HG03469 (cell line): Measurements from ENCODE around the gene PCSK2.

ENCODE experiments used
- ATAC-seq: cut with Tn5 transposase; IDR thresholded peaks from one replicate; pipeline ENCODE4 v1.9.1; 2021; ENCODE audit warnings: mild to moderate bottlenecking, moderate library complexity, moderate number of reproducible peaks; ENCODE audit not compliant: unreplicated experiment

The PCSK2 gene

DNA sequence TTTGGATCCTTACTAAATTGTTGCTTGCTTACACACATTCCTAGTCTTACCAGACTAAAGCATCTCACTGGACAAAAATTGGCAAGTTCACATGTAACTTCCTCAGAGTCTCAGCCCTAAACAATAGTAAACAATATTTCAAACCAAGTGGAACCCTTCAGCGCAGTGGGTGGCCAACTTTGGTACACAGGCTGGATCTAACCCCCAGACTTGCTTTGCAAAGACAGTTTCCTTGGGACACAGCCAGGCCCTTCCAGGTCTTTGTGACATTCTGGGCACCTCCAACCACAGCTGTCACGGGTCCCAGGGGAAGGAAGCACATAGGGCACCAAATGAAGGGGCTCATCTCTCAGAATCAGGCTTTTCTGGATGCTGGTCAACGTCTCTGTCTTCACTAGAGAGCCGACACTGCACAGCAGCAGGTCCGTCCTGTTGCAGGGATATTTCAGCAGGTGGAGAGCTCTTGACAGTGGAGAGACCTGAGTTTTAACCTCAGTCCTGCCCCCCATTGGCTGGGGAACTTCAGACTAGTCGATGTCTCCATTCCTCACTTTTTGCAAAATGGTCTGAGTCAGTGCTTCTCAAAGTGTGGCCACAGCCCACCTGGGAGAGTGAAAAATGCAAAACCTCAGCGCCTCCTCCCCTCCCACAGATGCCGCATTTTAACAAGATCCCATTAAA, 212.9 kb downstream of the PCSK2 start:
- no peak for ATAC-seq

DNA sequence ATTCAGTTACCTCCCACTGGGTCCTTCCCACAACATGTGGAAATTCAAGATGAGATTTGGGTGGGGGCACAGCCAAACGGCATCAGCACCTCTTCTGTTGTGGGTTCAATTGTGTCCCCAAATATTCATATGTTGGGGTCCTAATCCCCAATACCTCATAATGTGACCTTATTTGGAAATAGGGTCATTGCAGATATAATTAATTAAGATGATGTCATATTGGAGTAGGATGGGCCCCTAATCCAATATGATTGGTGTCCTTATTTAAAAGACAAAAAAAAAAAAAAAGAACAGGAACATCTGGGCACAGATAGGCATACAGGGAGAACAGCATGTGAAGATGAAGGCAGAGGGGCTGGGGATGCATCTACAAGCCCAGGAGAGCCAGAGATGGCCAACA, 214.9 kb downstream of the PCSK2 start:
- ATAC-seq = no peak

DNA sequence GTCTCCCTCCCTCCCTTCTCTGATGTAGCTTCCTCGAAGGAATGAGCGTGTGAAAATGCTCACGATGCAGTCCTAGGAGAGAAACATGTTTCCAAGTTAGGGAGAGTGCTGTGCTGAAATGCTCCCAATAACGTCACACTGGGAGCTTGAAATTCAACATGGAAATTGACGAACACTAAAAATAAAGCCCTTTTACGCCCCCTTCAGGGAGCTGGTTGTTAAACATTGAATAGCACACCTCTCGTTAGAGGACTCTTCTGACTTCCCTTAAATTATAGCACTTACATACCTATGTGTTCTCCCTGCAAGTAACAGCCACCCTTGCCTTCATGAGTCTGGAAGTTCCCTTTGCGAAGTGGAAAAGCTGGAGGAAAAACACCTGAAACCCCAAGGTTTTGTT, 215.7 kb downstream of the PCSK2 start:
- no peak for ATAC-seq

DNA sequence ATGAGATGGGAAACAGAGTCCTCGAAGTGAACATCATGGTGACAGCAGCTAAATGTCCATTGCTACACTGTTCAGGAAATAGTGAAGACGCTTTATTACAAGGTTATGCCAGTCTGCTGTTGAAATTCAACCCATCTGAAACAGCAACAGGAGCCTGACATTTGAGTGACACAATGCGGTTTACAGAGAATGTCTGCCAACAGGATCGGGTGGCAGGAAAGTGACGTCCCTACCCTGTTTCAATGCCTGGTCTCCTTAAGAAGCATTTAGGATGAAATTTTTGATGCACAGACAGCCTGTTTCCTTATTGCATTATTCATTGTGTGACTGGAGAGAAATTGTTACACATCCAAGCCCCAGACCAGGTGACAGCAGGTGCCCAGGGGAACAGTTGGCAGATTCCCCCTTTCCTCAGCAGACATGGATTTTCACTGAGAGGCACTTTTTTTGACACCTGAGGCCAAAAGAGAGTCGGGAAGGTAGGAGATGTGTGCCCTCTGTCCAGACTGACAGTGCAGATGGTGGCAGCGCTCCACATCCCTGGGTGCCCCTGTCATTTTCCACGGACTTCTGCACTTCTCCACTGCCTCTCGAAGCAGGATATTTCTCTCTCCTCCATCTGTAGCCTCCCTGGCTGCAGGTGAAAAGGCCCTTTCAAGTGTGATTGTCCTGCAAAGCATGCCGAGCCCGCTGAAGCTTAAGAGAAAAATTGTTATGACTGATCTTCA, 216.5 kb downstream of the PCSK2 start:
- no peak for ATAC-seq

DNA sequence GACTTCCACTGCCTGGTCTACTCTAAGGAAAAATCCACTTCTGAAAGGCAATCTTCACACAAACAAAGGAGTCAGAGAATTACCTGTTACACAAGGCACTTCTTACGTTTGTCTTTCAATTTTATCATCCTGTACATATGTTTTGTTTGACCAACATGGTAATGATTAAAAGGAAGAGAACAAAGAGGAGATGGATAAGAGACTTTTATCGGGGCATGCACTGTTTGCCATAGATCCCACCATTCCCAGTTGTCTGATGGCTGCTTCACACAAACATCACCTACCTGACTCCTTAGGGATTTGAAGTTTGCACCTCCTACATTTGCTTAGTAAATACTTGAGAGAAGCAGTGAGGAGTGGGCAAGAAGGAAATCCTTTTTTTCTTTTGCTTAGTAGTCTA, 217.3 kb downstream of the PCSK2 start:
- ATAC-seq = no peak

DNA sequence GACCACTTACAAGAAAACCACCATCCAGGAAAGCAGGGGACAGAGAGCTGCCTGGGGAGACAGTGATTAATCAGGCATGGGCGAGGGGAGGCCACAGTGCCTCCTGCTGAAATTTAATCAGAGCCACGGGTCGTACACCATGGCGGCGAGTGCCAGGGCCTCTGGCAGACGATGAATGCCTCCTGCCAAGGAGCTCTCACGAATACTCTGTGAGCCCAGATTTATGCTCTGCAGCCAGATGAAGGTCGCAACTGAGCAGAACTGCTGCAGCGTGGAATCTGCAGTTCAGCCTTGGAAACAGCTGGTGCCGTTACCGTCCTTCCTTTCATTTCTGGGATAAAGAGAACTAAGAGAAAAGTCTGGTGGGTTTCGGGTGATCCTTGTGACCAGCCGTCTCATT, 218.7 kb downstream of the PCSK2 start:
- no peak for ATAC-seq

DNA sequence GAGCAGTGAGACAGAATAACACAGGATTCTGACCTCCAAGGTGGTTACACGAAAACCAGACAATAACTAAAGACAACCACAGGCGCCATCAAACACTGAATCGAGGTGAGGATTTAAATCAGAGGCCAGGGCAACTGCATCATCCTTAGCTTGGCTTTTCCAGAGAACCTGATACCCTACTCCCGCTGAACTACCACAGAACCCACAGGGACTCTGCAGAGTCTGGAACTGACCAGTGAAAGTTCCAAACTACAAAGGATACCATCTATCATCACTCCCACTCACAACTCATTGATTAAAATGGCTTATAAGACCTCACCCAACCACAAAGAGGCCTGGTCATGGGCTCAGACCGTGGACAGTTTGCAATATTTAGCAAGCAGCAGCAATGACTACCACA, 219.3 kb downstream of the PCSK2 start:
- ATAC-seq = no peak

DNA sequence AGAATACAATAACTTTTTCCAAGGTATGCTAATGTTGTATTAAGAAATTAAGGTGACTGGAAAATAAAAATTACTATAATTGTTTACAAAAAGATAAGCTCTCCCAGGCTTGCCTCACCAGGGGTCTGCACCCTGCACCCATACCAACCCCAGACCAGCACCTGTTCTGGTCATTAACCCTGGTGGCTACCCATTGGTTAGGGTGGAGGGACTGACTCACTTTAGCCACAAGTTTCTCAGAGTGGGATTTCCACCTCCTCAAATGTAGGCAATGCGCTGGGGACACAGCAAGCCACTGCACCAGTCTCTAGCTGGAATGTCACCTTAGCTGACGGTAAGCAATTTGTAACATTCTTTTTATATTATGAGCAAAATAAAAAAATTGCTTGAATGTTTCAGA, 221.2 kb downstream of the PCSK2 start:
- no peak for ATAC-seq

DNA sequence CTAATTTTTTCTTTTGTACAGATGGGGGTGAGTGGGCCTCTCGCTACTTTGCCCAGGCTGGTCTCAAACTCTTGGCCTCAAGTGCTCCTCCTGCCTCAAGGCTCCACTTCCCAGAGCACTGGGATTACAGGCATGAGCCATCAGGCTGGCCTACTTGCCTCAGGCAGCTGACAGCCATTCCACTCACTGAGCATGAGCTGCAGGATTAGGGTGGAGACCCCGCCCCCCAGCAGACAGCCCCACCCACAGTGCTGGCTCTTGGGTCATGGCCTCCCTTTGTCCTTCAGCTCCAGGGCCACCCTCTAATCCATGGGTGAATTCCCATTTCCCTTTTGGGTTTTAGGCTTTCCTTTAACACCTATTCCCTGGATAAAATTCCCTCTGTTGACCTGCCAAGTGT, 222.2 kb downstream of the PCSK2 start:
- ATAC-seq = no peak

DNA sequence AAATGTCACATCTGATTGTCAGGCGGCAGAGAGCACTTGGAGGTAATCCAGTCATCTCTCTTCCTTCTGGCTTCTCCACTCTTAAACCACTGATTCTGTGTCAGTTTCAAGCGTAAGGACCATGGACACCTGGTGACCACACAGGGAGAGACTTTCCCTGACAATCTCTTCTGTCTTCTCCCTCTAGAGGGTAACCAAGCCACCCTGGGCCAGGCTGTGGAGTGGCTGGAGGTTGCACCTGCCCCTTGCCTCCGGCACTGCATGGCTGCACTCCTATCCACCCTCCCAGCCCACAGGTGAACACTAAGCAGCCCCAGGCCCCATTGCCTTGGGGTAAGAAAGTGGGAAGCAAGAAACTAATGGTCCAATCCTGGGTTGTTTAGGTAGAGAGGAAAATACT, 225.6 kb downstream of the PCSK2 start:
- no peak for ATAC-seq

DNA sequence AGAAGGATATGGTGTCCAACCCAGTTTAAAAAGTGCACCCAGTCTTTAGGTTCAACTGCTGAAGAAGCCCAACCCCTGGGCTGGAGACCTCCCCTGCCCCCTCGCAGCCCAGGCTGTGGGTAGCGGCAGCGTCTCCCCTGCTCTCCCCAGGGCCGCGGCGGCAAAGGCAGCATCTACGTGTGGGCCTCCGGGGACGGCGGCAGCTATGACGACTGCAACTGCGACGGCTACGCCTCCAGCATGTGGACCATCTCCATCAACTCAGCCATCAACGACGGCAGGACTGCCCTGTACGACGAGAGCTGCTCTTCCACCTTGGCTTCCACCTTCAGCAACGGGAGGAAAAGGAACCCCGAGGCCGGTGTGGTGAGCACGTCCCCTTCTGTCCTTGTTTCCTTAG, 226.8 kb downstream of the PCSK2 start:
- no peak for ATAC-seq

DNA sequence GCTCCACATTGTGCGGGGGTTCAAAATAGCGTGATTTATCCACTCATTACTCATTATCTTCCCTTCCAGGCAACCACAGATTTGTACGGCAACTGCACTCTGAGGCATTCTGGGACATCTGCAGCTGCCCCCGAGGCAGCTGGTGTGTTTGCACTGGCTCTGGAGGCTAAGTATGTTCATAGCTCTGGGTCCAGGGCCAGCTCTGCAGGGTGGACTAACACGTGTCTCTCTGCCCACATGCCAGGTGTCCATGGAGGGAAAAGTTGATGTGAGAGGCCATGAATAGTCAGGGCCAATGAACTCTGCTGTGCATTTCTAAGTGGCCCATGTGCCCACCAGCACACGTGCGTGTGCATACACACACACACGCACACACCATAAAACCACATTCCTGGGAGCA, 229.4 kb downstream of the PCSK2 start:
- ATAC-seq = no peak

DNA sequence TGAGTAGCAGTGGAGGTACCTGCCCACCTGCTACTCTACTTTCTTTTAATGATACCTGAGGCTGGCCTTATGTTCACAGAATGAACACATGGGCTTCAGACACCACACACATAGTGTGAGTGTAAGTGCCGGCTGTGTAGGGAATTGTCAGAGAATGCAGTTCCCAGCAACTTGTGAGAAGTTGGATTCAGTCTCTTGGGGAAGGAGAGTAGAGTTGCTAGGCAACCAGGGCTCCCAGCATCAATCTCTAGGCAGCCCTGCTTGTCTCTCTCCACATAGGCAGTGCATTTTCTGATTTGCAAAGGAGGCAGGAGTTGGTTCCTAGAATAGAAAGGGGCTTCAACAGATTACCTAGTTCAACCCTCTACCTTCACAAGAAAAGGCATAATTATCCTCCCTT, 230.2 kb downstream of the PCSK2 start:
- ATAC-seq = no peak

DNA sequence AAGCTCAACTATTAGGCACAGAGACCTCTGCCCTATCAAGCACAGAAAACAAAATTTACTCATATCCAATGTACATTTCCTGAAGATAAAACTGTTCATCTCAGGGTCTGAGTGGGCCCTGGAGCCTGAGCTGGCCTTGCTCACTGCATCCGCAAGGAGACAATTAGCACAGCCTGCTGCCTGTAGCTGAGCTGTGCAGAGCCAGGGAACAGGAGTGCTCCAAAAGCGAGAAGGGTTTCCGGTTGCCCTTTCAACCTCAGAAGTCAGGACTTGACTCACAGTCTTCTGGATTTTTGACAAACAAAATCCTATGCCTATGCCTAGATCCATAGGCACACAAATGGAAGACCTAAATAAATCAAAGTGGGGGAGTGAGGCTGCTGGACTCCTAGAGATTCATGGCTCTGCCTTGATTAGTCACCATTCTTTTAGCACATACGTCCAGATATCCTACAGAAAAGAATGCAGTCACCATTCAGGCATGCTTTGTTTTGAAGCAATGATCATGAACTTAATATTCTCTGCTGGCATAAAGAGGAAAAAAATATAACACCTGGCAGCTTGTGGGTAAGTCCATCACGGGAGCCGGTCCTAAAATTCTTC, 230.8 kb downstream of the PCSK2 start:
- no peak for ATAC-seq

DNA sequence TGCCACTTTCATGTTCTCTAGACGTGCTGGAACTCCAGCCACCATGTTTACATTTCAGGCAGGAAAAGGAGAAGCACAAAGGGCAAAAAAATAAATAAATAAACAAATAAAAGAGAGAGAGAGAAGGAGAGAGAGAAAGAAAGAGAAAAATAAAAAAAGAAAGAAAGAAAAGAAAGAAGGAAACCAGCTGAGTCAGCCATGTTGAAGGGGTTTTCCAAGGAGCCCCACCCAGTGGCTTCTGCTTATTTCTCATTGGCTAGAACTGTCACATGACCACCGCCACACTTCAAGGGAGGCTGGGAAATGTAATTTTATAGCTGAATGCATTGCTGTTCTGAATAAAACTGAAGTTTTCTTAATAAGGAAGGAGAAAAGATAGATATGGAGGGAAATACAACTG, 233.3 kb downstream of the PCSK2 start:
- ATAC-seq = no peak

DNA sequence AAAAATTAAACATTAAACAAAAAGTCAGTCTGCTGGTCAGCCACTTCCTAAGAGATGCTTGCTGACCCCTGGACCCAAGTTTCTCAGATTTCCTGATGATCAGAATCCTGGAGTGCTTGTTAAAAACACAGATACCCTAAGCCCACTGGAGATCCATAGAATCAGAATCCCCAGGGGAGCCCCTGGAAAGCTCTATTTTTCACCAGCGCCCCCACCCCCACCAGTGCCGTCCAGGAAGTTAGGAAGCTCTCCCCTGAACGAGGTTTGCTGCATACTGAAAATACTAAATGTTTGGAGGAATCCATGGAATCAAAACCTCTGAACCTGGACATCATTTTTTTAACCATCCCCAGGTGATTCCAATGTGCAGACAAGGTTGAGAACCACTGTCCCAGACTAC, 235.1 kb downstream of the PCSK2 start:
- no peak for ATAC-seq

DNA sequence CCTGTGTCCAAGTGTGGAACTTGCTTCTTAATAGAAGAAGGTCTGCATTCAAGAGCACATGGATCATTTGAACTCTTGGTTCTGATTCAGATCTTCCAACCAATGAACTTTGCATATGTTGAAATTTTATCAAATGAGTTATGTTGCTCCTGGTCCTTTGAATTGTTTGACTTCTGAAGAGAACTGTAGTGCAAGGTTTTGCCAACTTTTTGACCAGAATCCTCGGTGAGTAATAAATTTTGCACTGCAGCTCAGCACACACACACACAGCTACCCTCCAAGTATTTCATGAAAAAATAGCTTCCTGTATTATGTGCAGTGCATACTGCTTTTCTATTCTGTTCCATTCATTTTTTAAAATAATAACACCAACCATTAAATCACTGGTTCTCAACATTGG, 236.9 kb downstream of the PCSK2 start:
- no peak for ATAC-seq

DNA sequence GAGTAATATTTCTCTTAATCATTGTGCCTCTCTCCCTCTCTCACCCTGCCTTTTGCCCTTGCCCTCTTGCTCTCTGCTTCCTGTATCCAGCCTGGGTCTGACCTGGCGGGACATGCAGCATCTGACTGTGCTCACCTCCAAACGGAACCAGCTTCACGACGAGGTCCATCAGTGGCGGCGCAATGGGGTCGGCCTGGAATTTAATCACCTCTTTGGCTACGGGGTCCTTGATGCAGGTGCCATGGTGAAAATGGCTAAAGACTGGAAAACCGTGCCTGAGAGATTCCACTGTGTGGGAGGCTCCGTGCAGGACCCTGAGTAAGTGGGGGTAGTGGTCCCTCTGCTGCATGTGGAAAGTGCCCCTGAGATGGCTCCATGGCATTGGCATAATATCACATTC, 238.4 kb downstream of the PCSK2 start:
- ATAC-seq = no peak

DNA sequence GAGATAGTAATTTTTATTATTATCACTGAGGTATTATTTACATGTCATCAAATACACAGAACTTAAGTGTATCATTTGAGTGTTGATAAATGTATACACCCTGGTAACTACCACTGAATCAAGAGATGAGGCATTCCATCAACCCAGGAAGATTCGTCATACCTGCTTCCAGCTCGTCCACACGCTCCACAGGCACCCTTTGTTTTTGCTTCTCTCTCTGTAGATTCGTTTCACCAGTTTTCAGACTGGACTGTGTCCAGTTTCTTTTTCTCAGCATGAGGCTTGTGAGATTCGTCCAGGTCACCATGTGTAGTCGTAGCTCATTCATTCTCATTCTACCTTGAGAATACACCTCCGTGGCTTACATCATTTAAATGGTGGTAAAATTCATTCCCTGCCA, 239.8 kb downstream of the PCSK2 start:
- ATAC-seq = no peak

DNA sequence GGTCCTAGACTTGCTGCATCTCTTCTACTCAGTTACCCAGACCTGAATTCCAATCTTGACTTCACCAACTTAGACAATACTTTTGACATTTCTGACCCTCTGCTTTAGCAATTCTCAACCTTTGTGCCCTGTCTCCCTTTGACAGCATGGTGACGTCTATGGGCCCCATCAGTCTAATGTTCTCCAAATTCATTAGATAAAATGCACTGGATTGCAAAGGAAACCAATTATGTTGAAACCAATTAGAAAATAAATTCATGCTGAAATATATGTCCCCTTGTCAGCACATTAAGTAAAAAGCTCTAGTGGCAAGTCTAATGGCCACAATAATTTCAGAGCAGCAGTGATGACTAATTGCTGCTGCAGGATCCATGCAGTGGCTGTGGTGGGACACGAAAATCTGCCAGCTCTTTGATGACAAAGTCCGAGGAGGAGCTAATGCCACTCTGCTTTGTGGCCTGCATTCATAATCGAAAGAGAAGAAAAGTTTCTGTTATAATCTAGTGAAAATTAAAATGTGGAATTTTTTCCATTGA, 240.3 kb downstream of the PCSK2 start:
- no peak for ATAC-seq

DNA sequence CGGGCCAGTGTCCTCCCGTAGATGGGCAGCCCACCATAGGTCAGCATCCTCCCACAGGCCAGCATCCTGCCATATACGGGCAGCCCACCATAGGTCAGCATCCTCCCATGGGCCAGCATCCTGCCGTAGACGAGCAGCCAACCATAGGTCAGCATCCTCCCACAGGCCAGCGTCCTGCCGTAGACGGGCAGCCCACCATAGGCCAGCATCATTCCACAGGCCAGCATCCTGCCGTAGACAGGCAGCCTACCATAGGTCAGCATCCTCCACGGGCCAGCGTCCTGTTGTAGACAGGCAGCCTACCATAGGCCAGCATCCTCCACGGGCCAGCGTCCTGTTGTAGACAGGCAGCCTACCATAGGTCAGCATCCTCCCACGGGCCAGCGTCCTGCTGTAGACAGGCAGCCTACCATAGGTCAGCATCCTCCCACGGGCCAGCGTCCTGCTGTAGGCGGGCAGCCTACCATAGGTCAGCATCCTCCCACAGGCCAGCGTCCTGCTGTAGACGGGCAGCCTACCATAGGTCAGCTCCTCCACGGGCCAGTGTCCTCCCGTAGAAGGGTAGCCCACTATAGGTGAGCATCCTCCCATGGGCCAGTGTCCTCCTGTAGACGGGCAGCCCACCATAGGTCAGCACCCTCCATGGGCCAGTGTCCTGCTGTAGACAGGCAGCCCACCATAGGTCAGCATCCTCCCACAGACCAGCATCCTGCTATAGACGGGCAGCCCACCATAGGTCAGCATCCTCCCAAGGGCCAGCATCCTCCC, 241.4 kb downstream of the PCSK2 start:
- ATAC-seq = no peak
